RWPE1 (cell line): ENCODE measurements around the gene TEX19.

Experiments used
- CTCF ChIA-PET: fragments of 350-600 bp; sonication (Branson Sonifier 250); formaldehyde crosslinking; extraction: SDS; loops from one replicate; lab custom pipeline; 2021; lab: Yijun Ruan, JAX
- POLR2A ChIA-PET: fragments of 400-600 bp; formaldehyde crosslinking; extraction: SDS; loops from one replicate; lab custom pipeline; 2020; ENCODE audit warnings: antibody characterized with exemption; ENCODE audit not compliant: low non-redundant PET; lab: Yijun Ruan, JAX
- DNase-seq: peaks from one replicate; pipeline ENCODE4 v3.0.0; 2012; ENCODE audit warnings: low spot score
- H3K27ac ChIP-seq: fragments of 450-650 bp; 2 replicates; pipeline ENCODE4 v1.5.1; 2017
- CTCF ChIP-seq: fragments of 450-650 bp; conservative IDR thresholded peaks from 2 replicates; pipeline ENCODE4 v1.5.1; 2017; ENCODE audit warnings: low read depth, mild to moderate bottlenecking

The TEX19 gene

GRCh38 chr17:82397449-82398335 lies 38.6 kb downstream of the TEX19 start:
- H3K27ac ChIP-seq, result peak overlapping the region; percentile 53
- no peak for TF ChIP-seq CTCF
- ChIA-PET CTCF (interaction anchor here (0.6 kb wide), 1 partner anchor 29 kb away, joined by 4 read pairs; no protein-coding TSS in a partner anchor), POLR2A (no interaction called here)
- no peak for DNase-seq

- ChIA-PET POLR2A (no interaction called here), CTCF (no interaction called here)
- H3K27ac ChIP-seq, result peak overlapping the region; percentile 47
- TF ChIP-seq CTCF, result no peak
- DNase-seq, result no peak
These were observed 40.0 kb downstream of the TEX19 start for GRCh38 chr17:82399041-82399441.

GRCh38 chr17:82399601-82400101 lies 40.6 kb downstream of the TEX19 start:
- ChIA-PET CTCF (interaction anchor here (0.6 kb wide), 1 partner anchor 177 kb away, joined by 3 read pairs; no protein-coding TSS in a partner anchor), POLR2A (no interaction called here)
- H3K27ac ChIP-seq, result peak overlapping the region; percentile 47
- DNase-seq, result no peak
- no peak for TF ChIP-seq CTCF

GRCh38 chr17:82400206-82400605 lies 41.2 kb downstream of the TEX19 start:
- ChIA-PET POLR2A (no interaction called here), CTCF (interaction anchor here (0.6 kb wide), 1 partner anchor 176 kb away, joined by 3 read pairs; no protein-coding TSS in a partner anchor)
- no peak for TF ChIP-seq CTCF
- no peak for DNase-seq
- no peak overlapping the region for H3K27ac ChIP-seq

GRCh38 chr17:82400830-82401229 lies 41.8 kb downstream of the TEX19 start:
- ChIA-PET CTCF (no interaction called here), POLR2A (no interaction called here)
- DNase-seq, result no peak
- H3K27ac ChIP-seq, result 0 out of 2 replicates have a peak overlapping the region, but pooled peaks have one; percentile 9
- no peak for TF ChIP-seq CTCF

GRCh38 chr17:82402865-82403264 lies 43.8 kb downstream of the TEX19 start:
- no peak overlapping the region for H3K27ac ChIP-seq
- no peak for DNase-seq
- ChIA-PET CTCF (interaction anchor here (1.1 kb wide), 1 partner anchor 374 kb away, joined by 3 read pairs; no protein-coding TSS in a partner anchor), POLR2A (no interaction called here)
- TF ChIP-seq CTCF, result no peak
